Endometrial microvascular endothelial cells (primary cell): Measurements from ENCODE around the gene GDF3. TPM values are rescaled to one million over a fixed set of nuclear protein-coding genes. Genes with fewer than 3 reads are reported as not detected.
"Not testable (repeated sequence)": the region's sequence is repeated elsewhere in the genome, so short reads cannot be mapped to it uniquely, and the experiment has no call there.

ENCODE experiments used
- in situ Hi-C: cut with HindIII; loops from 2 replicates; pipeline ENCODE4 v1.10.0; 2017; ENCODE audit warnings: low sequenced_read_pairs, low pct_unique_long_range_greater_than_20kb; ENCODE audit errors: inconsistent ontology term
- total RNA-seq: library from RNA; depleted of rRNA; stranded (reverse); fragments of >200 nt; gene quantifications from one replicate; pipeline ENCODE4 v1.2.3, GENCODE V29; 2015; ENCODE audit errors: inconsistent ontology term

GDF3 gene
- total RNA-seq, 1 donor from 2014 or later = not detected

GRCh38 chr12:7677432-7677888 is 18.1 kb downstream of the GDF3 start:
- in situ Hi-C loops = not testable (repeated sequence)

DNA sequence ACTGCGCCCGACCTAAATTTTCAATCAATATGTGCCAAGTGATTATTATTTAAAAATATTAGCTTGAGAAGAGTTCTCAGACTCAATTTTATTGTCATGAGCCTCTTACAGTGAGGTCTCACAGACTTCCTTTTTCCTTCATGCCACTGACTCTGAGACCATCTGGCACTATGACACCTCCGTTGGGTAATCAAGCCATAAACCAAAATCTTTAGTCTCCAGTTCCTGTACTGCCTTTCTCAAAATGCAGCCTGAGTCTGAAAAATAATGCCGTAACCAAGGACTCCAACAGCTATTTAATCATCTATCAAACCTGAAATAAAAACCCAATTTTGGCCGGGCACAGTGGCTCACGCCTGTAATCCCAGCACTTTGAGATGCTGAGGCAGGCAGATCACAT is 20.1 kb downstream of the GDF3 start:
- in situ Hi-C loops = not testable (repeated sequence)

GRCh38 chr12:7668171-7668570 is 27.4 kb downstream of the GDF3 start:
- in situ Hi-C loops = no loop called here

DNA sequence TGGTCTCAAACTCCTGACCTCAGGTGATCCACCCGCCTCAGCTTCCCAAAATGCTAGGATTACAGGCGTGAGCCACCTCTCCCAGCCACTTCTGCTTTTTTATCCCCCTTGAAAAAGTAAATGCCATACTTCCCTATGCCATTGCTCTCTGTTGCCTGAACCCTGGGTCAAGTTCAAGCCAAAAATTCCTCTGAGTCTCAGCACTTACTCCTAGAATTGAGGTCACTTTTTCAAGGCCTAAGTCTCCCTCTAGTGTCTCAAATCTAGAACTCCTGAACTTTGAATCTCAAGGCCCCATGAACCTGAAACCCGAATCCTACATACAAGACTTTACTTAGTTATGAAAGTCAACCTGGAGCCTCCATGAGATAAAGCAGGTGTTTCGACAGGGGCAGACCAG is 28.4 kb downstream of the GDF3 start:
- in situ Hi-C loops = no loop called here

DNA sequence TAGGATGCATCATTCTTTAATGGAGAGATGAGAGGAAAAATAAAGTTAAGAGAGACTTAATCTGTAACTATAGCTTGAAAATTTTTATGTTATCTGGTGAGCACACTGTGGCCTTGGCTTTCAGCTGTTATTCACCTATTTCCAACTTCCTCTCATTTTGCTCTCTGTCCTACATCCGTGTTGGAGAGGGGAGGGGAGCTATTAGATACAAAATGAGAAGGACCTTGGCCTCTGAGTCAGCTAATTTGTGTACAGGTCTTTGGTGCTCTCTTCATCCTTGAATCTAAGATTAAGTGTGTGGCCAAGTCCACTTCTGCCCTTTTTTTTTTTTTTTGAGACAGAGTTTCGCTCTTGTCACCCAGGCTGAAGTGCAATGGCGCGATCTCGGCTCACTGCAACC is 29.0 kb downstream of the GDF3 start:
- in situ Hi-C loops = no loop called here

DNA sequence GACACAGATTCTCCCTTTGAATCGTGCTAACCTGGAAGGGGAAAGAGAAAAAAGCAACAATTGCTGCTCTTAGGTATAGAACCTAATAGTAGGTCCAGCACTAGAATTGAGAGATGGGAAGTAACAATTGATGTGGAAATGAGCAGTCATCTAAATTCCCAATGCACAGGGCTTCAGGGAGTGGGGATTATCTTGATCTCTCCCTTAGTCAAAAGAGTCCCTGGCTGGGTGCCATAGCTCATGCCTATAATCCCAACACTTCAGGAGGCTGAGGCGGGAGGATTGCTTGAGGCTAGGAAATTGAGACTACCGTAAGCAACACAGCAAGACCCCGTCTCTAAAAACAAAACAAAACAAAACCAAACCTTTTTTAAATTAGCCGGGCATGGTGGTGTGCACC is 33.8 kb downstream of the GDF3 start:
- in situ Hi-C loops = no loop called here

- in situ Hi-C loops = no loop called here
These were observed 39.5 kb downstream of the GDF3 start for GRCh38 chr12:7656121-7656520.

GRCh38 chr12:7650091-7650490 is 45.5 kb downstream of the GDF3 start:
- in situ Hi-C loops = no loop called here

DNA sequence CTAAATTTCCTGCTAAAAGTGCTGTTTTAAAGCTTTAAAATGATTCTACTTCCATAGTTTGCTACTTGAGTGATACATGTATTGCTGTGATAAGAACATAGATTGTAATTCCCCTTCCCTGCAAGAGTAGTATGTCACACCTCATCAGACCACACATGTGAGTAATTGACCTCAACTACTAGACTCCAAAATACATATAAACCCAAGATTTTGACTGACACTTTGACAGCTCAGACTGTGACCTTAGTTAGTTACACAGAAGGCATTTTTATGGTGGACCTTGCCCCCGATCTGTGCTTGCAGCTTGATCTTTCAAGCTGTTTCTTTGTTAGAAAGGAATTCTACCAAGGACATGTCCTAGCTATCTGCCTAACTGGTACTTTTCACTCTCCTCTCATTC is 48.5 kb downstream of the GDF3 start:
- in situ Hi-C loops = no loop called here

DNA sequence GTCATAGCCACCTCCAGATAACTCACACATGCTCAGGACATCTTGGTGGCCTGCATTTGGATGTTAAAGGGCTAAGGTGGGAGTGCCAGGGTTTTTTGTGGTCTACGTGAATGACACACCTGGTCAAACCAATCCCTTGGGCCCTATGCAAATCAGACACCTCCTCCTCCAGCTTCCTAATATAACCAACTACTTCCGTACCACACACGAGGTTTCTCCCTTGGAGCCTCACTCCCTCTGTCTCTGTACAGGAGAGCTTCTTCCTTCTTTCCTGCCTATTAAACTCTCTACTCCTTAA is 49.4 kb downstream of the GDF3 start:
- in situ Hi-C loops = no loop called here

DNA sequence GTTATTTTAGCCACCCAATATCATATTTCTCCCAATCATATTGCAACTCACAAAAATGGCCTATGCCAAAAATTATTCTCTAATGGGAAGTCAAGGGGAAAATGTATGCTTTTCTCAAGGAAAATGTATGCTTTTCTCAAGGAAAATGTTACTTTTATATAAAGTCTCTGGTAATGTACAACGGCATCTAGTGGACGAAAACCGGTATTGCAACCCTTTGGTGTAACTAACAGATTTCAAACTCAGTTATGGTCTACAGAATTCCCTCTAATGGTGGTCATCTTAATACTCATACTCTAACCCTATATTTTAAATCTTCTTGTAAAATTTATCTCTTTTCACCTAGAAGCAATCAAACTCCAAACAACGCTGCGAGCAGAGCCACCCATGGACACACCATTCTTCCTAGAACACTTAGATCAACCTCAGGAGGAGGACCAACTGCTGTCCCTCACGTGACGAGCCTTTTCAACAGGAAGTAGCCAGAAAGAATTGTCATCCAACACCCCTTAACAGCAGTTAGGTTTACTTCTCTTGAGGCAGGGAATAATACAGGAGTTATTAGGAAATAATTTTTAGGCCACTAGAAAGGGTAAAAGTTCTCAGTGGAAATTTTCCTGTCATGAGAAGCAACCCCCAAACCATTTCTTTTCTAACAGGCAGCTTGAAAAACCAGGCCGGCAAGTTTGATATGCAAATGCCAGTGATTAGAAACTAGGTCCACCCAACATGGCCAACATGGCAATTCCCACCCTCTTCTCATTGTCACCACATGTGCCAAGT is 50.0 kb downstream of the GDF3 start:
- in situ Hi-C loops = no loop called here

DNA sequence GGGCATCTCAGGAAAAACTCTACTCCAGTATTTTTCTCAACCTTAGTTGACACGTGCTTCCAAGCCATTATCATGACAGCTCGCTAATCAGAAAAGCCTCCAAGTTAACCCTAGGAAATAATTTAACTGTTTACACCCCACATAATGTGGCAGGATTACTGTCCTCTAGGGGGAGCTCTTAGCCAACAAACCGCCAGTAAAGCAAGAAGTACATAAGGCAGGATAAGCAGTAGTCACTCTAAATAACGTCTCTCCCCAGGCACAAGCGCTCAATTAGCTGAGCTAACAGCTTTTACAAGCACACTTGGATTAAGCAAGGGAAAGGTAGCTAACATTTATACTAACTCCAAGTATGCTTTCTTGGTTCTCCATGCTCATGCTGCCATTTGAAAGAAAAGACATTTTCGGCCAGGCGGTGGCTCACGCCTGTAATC is 52.7 kb downstream of the GDF3 start:
- in situ Hi-C loops = no loop called here

- in situ Hi-C loops = no loop called here
These were observed 53.3 kb downstream of the GDF3 start for GRCh38 chr12:7642287-7642686.

DNA sequence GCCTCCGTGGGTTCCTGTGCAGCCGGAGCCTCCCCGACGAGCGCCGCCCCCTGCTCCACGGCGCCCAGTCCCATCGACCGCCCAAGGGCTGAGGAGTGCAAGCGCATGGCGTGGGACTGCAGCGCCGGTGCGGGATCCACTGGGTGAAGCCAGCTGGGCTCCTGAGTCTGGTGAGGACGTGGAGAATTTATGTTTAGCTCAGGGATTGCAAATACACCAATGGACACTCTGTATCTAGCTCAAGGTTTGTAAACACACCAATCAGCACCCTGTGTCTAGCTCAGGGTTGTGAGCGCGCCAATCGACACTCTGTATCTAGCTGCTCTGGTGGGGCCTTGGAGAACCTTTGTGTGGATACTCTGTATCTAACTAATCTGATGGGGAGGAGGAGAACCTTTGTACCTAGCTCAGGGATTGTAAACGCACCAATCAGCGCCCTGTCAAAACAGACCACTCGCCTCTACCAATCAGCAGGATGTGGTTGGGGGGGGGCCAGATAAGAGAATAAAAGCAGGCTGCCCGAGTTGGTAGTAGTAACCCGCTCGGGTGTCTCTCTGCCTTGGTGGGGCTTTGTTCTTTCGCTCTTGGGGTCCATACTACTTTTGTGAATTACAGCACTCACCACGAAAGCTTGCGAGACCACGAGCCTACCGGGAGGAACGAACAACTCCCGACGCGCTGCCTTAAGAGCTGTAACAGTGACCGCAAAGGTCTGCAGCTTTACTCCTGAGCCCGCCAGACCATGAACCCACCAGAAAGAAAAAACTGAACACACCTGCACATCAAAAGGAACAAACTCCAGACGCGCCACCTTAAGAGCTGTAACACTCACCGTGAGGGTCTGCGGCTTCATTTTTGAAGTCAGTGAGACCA is 55.2 kb downstream of the GDF3 start:
- in situ Hi-C loops = not testable (repeated sequence)

Other genes starting within 250 kb of the GDF3 start
- gene CD163, start 192.0 kb downstream of the GDF3 start, total RNA-seq = not detected
- not detected for gene APOBEC1, start 29.9 kb downstream of the GDF3 start, total RNA-seq
- gene DPPA3, start 15.7 kb upstream of the GDF3 start, total RNA-seq = not detected
- not detected for gene CLEC4C, start 51.6 kb upstream of the GDF3 start, total RNA-seq
- gene NANOGNB, start 69.4 kb upstream of the GDF3 start, total RNA-seq = not detected
- gene NANOG, start 93.6 kb upstream of the GDF3 start, total RNA-seq = not detected
- not detected for gene SLC2A14, start 177.1 kb upstream of the GDF3 start, total RNA-seq
- gene SLC2A3, start 240.4 kb upstream of the GDF3 start, total RNA-seq = 22.6 TPM